Osteoblast (primary cell): ENCODE measurements around the gene ITGA2. TPM values are rescaled to one million over a fixed set of nuclear protein-coding genes. Genes with fewer than 3 reads are reported as not detected.
A peak's percentile ranks its signal among the peaks of the same experiment; 100 is the strongest.

Experiments used
- DNase-seq: peaks from one replicate; pipeline ENCODE4 v3.0.0; 2011; ENCODE audit warnings: low spot score, mixed read lengths; ENCODE audit not compliant: insufficient read length; ENCODE audit errors: missing footprints
- H2AFZ ChIP-seq: 2 replicates; pipeline ENCODE4 v1.6.0; 2011; ENCODE audit warnings: mild to moderate bottlenecking, low read length
- H3K27ac ChIP-seq: 2 replicates; pipeline ENCODE4 v1.5.1; 2011; ENCODE audit warnings: mild to moderate bottlenecking, low read depth, low read length, moderate library complexity
- H3K27me3 ChIP-seq: 2 replicates; pipeline ENCODE4 v1.6.0; 2012; ENCODE audit warnings: mild to moderate bottlenecking, control low read depth, inconsistent platforms, low read length, moderate library complexity; ENCODE audit not compliant: insufficient read depth
- H3K36me3 ChIP-seq: 2 replicates; pipeline ENCODE4 v1.5.1; 2011; ENCODE audit warnings: mild to moderate bottlenecking, low read length, control low read depth, moderate library complexity; ENCODE audit not compliant: insufficient read depth
- H3K4me1 ChIP-seq: 2 replicates; pipeline ENCODE4 v1.5.1; 2011; ENCODE audit warnings: mild to moderate bottlenecking, low read length, control low read depth, moderate library complexity; ENCODE audit not compliant: insufficient read depth
- H3K4me2 ChIP-seq: 2 replicates; pipeline ENCODE4 v1.6.0; 2011; ENCODE audit warnings: mild to moderate bottlenecking, low read length; ENCODE audit not compliant: insufficient read depth
- H3K4me3 ChIP-seq: fragments of 200-600 bp; sonication (generic); 3 replicates; pipeline ENCODE4 v1.5.1; 2012; ENCODE audit warnings: mild to moderate bottlenecking, low read length, inconsistent platforms; ENCODE audit not compliant: insufficient read depth
- H3K79me2 ChIP-seq: 2 replicates; pipeline ENCODE4 v1.6.0; 2012; ENCODE audit warnings: mild to moderate bottlenecking, low read length, control low read depth, inconsistent platforms; ENCODE audit not compliant: insufficient read depth
- H3K9me3 ChIP-seq: 2 replicates; pipeline ENCODE4 v1.5.1; 2011; ENCODE audit warnings: low read depth, low read length, control low read depth
- H4K20me1 ChIP-seq: 2 replicates; pipeline ENCODE4 v1.6.0; 2012; ENCODE audit warnings: mild to moderate bottlenecking, low read length, control low read depth; ENCODE audit not compliant: insufficient read depth
- CTCF ChIP-seq: IDR thresholded peaks from 2 replicates; pipeline ENCODE4 v1.5.1; 2011; ENCODE audit warnings: mild to moderate bottlenecking, low read depth, low read length, moderate library complexity; ENCODE audit errors: extremely low read depth
- total RNA-seq: library from RNA; depleted of rRNA; stranded (reverse); fragments of >200 nt; gene quantifications from 2 replicates; pipeline ENCODE4 v1.2.3, GENCODE V29; 2012

ITGA2 gene
- total RNA-seq, 1 donor, result 2.9 TPM

DNA sequence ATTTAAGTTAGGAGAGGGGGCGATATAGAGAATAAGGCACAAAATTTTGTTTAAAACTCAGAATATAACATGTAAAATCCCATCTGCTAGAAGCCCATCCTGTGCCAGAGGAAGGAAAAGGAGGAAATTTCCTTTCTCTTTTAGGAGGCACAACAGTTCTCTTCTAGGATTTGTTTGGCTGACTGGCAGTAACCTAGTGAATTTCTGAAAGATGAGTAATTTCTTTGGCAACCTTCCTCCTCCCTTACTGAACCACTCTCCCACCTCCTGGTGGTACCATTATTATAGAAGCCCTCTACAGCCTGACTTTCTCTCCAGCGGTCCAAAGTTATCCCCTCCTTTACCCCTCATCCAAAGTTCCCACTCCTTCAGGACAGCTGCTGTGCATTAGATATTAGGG lies 102.1 kb downstream of the ITGA2 start:
- TF ChIP-seq CTCF, result no peak
- Histone ChIP-seq H3K4me2 (no peak overlapping the region), H2AFZ (no peak overlapping the region)

DNA sequence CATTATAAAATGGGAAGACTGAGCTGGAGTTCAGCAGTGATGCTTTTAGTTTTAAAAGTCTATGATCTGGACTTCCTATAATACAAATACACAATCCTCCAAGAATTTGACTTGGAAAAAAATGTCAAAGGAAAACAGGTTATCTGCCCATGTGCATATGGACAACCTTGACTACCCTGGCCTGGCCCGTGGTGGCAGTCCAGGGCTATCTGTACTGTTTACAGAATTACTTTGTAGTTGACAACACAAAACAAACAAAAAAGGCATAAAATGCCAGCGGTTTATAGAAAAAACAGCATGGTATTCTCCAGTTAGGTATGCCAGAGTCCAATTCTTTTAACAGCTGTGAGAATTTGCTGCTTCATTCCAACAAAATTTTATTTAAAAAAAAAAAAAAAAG lies 103.1 kb downstream of the ITGA2 start:
- peaks cover 9% of the 10 kb centered on the region for H3K4me1 ChIP-seq
- TF ChIP-seq CTCF, result no peak

More for the DNA sequence above, 102.1 kb downstream of the ITGA2 start:
- Histone ChIP-seq H3K9me3 (no peaks in the 10 kb centered on the region), H3K27ac (no peak overlapping the region), H4K20me1 (no peaks in the 10 kb centered on the region), H3K36me3 (peaks cover 6% of the 10 kb centered on the region), H3K4me1 (peaks cover 9% of the 10 kb centered on the region), H3K27me3 (no peaks in the 10 kb centered on the region), H3K79me2 (no peaks in the 10 kb centered on the region), H3K4me3 (no peak overlapping the region)
- no peak for DNase-seq

DNA sequence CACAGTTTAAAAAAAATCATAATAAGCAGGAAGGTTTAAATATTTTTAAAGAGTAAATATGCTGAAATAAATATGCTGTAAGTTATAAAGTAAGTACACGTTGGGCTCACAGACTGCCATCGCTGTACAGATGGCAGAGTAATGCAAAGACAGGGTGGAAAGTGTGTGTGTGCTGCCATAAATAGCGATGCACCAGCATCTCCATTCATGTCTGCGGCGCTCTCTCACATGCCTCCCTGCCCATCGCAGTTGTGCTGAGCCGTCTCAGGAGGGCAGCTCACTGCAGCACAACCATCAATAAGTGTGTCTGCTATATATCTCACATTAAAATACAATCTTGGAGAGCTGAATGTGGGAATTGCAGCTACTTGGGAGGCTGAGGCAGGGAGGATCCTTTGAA lies 106.1 kb downstream of the ITGA2 start:
- peaks cover 14% of the 10 kb centered on the region for H3K36me3 ChIP-seq
- no peaks in the 10 kb centered on the region for H3K79me2 ChIP-seq
- no peak for TF ChIP-seq CTCF
- DNase-seq, result no peak
- H3K27ac ChIP-seq, result no peak overlapping the region
- H2AFZ ChIP-seq, result no peak overlapping the region
- H3K9me3 ChIP-seq, result no peaks in the 10 kb centered on the region
- no peak overlapping the region for H3K4me2 ChIP-seq
- no peak overlapping the region for H3K4me3 ChIP-seq
- H4K20me1 ChIP-seq, result no peaks in the 10 kb centered on the region
- H3K4me1 ChIP-seq, result peaks cover 14% of the 10 kb centered on the region
- no peaks in the 10 kb centered on the region for H3K27me3 ChIP-seq

More for the DNA sequence above, 103.1 kb downstream of the ITGA2 start:
- Histone ChIP-seq H3K4me3 (no peak overlapping the region), H3K36me3 (peaks cover 6% of the 10 kb centered on the region), H3K4me2 (no peak overlapping the region), H3K27ac (no peak overlapping the region), H3K9me3 (no peaks in the 10 kb centered on the region), H4K20me1 (no peaks in the 10 kb centered on the region), H3K27me3 (no peaks in the 10 kb centered on the region), H3K79me2 (no peaks in the 10 kb centered on the region), H2AFZ (no peak overlapping the region)
- DNase-seq, result no peak

GRCh38 chr5:53095931-53096525 lies 106.9 kb downstream of the ITGA2 start:
- Histone ChIP-seq H3K4me1 (peaks cover 11% of the 10 kb centered on the region), H3K9me3 (no peaks in the 10 kb centered on the region), H3K4me2 (no peak overlapping the region), H3K27me3 (no peaks in the 10 kb centered on the region), H3K79me2 (no peaks in the 10 kb centered on the region), H3K27ac (no peak overlapping the region), H3K4me3 (no peak overlapping the region), H2AFZ (no peak overlapping the region), H4K20me1 (no peaks in the 10 kb centered on the region), H3K36me3 (peaks cover 19% of the 10 kb centered on the region)
- peak; percentile 76 for TF ChIP-seq CTCF
- DNase-seq, result peak; percentile 73
